ENCODE data around the gene SUSD5.
A peak's percentile ranks its signal among the peaks of the same experiment; 100 is the strongest.

SUSD5 gene

GRCh38 chr3:33128706-33129105, 89.9 kb downstream of the SUSD5 start:
- Histone ChIP-seq H3K9ac (ENCODE audit: low read depth in 1 of 2, low read length in 2 of 2) (no peak overlapping the region), H3K27me3 (ENCODE audit: control insufficient read depth in 1 of 2, insufficient read depth in 2 of 2, low read length in 2 of 2) (no peaks in the 10 kb centered on the region), H3K36me3 (ENCODE audit: control insufficient read depth in 1 of 2, insufficient read depth in 2 of 2, low read length in 2 of 2) (peaks cover 4 to 62% of the 10 kb centered on the region in 2 donors)

DNA sequence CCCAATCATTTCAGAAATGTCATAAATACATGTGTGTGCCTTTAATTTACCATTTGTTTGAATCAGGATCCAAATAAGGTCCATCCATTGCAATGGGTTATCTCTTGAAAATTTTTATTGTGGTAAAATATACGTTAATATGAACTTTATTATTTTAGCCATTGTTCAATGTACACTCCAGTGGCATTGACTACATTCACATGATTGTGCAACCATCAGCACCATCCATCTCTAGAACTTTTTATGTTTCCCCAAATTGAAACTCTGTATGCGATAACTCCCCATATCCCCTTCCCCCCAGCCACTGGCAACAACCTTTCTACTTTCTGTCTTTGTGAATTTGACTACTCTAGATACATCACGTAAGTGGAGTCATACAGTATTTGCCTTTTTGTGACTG, 92.8 kb downstream of the SUSD5 start:
- no peak overlapping the region for H3K9ac ChIP-seq (ENCODE audit: low read depth in 1 of 2, low read length in 2 of 2)
- peaks cover 16 to 59% of the 10 kb centered on the region in 2 donors for H3K36me3 ChIP-seq (ENCODE audit: control insufficient read depth in 1 of 2, insufficient read depth in 2 of 2, low read length in 2 of 2)

More at GRCh38 chr3:33128706-33129105, 89.9 kb downstream of the SUSD5 start:
- Histone ChIP-seq H3K27ac (ENCODE audit: low read depth, low read length) (no peak overlapping the region), H3K9me3 (ENCODE audit: control insufficient read depth in 1 of 2, low read length in 2 of 2) (no peaks in the 10 kb centered on the region), H3K4me3 (ENCODE audit: low read depth in 1 of 2, low read length in 2 of 2) (no peak overlapping the region), H3K4me1 (ENCODE audit: control insufficient read depth in 1 of 2, insufficient read depth in 2 of 2, low read length in 2 of 2) (no peaks in the 10 kb centered on the region)

GRCh38 chr3:33124638-33125037, 94.0 kb downstream of the SUSD5 start:
- Histone ChIP-seq H3K9me3 (ENCODE audit: control insufficient read depth in 1 of 2, low read length in 2 of 2) (no peaks in the 10 kb centered on the region), H3K4me3 (ENCODE audit: low read depth in 1 of 2, low read length in 2 of 2) (no peak overlapping the region), H3K27ac (ENCODE audit: low read depth, low read length) (no peak overlapping the region), H3K27me3 (ENCODE audit: control insufficient read depth in 1 of 2, insufficient read depth in 2 of 2, low read length in 2 of 2) (no peaks in the 10 kb centered on the region), H3K36me3 (ENCODE audit: control insufficient read depth in 1 of 2, insufficient read depth in 2 of 2, low read length in 2 of 2) (peaks cover 12 to 59% of the 10 kb centered on the region in 2 donors), H3K4me1 (ENCODE audit: control insufficient read depth in 1 of 2, insufficient read depth in 2 of 2, low read length in 2 of 2) (no peaks in the 10 kb centered on the region), H3K9ac (ENCODE audit: low read depth in 1 of 2, low read length in 2 of 2) (no peak overlapping the region)

More for the DNA sequence above, 92.8 kb downstream of the SUSD5 start:
- Histone ChIP-seq H3K27ac (ENCODE audit: low read depth, low read length) (no peak overlapping the region), H3K9me3 (ENCODE audit: control insufficient read depth in 1 of 2, low read length in 2 of 2) (no peaks in the 10 kb centered on the region), H3K4me1 (ENCODE audit: control insufficient read depth in 1 of 2, insufficient read depth in 2 of 2, low read length in 2 of 2) (no peaks in the 10 kb centered on the region), H3K4me3 (ENCODE audit: low read depth in 1 of 2, low read length in 2 of 2) (no peak overlapping the region), H3K27me3 (ENCODE audit: control insufficient read depth in 1 of 2, insufficient read depth in 2 of 2, low read length in 2 of 2) (no peaks in the 10 kb centered on the region)

DNA sequence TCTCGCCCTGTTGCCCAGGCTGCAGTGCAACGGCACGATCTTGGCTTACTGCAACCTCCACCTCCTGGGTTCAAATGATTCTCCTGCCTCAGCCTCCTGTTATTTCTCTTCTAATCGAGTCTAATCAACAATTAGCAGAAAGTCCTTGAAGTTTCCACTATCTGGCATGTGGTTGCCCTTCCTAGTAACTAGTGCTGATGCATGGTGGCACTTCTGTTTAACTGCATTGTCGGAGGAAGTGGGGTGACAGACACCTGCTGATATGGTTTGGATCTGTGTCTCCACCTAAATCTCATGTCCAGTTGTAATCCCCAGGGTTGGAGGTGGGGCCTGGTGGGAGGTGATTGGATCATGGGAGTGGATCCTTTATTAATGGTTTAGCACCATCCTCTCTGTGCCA, 95.6 kb downstream of the SUSD5 start:
- no peak overlapping the region for H3K4me3 ChIP-seq (ENCODE audit: low read depth in 1 of 2, low read length in 2 of 2)
- no peak overlapping the region for H3K9ac ChIP-seq (ENCODE audit: low read depth in 1 of 2, low read length in 2 of 2)
- H3K36me3 ChIP-seq (ENCODE audit: control insufficient read depth in 1 of 2, insufficient read depth in 2 of 2, low read length in 2 of 2) = peaks cover 14 to 52% of the 10 kb centered on the region in 2 donors
- no peaks in the 10 kb centered on the region for H3K4me1 ChIP-seq (ENCODE audit: control insufficient read depth in 1 of 2, insufficient read depth in 2 of 2, low read length in 2 of 2)
- H3K9me3 ChIP-seq (ENCODE audit: control insufficient read depth in 1 of 2, low read length in 2 of 2) = no peaks in the 10 kb centered on the region
- H3K27me3 ChIP-seq (ENCODE audit: control insufficient read depth in 1 of 2, insufficient read depth in 2 of 2, low read length in 2 of 2) = no peaks in the 10 kb centered on the region
- H3K27ac ChIP-seq (ENCODE audit: low read depth, low read length) = no peak overlapping the region

GRCh38 chr3:33119891-33120290, 98.7 kb downstream of the SUSD5 start:
- Histone ChIP-seq H3K27me3 (ENCODE audit: control insufficient read depth in 1 of 2, insufficient read depth in 2 of 2, low read length in 2 of 2) (no peaks in the 10 kb centered on the region), H3K9ac (ENCODE audit: low read depth in 1 of 2, low read length in 2 of 2) (no peak overlapping the region), H3K4me1 (ENCODE audit: control insufficient read depth in 1 of 2, insufficient read depth in 2 of 2, low read length in 2 of 2) (peaks cover 5 to 10% of the 10 kb centered on the region in 2 donors), H3K9me3 (ENCODE audit: control insufficient read depth in 1 of 2, low read length in 2 of 2) (no peaks in the 10 kb centered on the region), H3K27ac (ENCODE audit: low read depth, low read length) (no peak overlapping the region), H3K4me3 (ENCODE audit: low read depth in 1 of 2, low read length in 2 of 2) (no peak overlapping the region), H3K36me3 (ENCODE audit: control insufficient read depth in 1 of 2, insufficient read depth in 2 of 2, low read length in 2 of 2) (peaks cover 14 to 37% of the 10 kb centered on the region in 2 donors)

DNA sequence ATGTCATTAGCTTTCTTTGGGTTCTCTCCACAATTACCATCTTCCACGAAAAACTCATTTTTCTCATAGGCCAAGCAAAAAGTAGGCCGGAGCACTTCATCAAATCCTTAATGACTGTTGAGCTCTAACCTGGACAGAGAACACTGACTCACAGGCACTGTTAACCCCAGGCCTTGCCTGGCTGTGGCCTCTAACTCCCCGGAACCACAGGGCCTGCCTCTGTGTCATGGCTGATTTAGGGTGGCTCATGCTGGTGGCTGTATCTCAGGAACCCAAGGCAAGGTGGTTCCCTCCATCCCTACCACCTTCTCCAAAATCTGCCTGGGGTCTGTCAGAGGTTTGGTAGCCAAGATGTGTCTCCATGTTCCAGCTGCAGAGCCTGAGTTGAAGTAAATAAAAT, 101.1 kb downstream of the SUSD5 start:
- Histone ChIP-seq H3K27ac (ENCODE audit: low read depth, low read length) (no peak overlapping the region), H3K27me3 (ENCODE audit: control insufficient read depth in 1 of 2, insufficient read depth in 2 of 2, low read length in 2 of 2) (no peaks in the 10 kb centered on the region), H3K9ac (ENCODE audit: low read depth in 1 of 2, low read length in 2 of 2) (no peak overlapping the region), H3K4me3 (ENCODE audit: low read depth in 1 of 2, low read length in 2 of 2) (no peak overlapping the region), H3K4me1 (ENCODE audit: control insufficient read depth in 1 of 2, insufficient read depth in 2 of 2, low read length in 2 of 2) (peaks cover 10 to 19% of the 10 kb centered on the region in 2 donors), H3K9me3 (ENCODE audit: control insufficient read depth in 1 of 2, low read length in 2 of 2) (no peaks in the 10 kb centered on the region), H3K36me3 (ENCODE audit: control insufficient read depth in 1 of 2, insufficient read depth in 2 of 2, low read length in 2 of 2) (peaks cover 12 to 22% of the 10 kb centered on the region in 2 donors)

DNA sequence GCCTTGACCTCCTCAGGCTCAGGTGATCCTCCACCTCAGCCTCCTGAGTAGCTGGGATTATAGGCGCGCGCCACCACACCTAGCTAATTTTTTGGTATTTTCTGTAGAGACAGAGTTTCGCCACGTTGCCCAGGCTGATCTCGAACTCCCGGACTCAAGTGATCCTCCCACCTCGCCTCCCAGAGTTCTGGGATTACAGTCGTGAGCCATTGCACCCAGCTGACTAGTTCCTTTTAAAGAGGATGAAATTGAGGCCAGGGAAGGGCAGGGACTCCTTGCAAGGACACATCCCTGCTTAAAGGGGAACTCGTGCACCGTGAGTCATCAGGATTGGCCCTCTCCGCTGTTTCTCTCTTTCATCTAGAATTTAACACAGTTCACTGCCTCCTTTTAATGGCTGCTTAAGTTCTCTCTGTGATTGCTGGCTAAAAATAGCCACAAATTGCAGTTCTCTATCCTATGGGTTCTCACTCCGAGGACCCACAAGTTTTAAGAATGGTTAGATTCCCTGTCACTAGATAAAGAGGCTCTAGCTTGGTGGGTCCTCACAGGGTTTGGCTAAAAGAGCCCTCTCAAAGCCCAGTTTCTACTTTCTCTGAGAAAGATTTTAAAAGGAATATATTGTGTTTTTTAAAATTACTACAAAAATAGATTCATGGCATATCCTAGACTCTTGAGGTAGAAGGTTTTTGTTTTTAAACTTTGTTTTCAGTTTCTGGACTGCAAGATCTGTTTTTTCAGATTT, 103.4 kb downstream of the SUSD5 start:
- peaks cover 10 to 19% of the 10 kb centered on the region in 2 donors for H3K4me1 ChIP-seq (ENCODE audit: control insufficient read depth in 1 of 2, insufficient read depth in 2 of 2, low read length in 2 of 2)
- H3K9me3 ChIP-seq (ENCODE audit: control insufficient read depth in 1 of 2, low read length in 2 of 2) = no peaks in the 10 kb centered on the region
- H3K4me3 ChIP-seq (ENCODE audit: low read depth in 1 of 2, low read length in 2 of 2) = peak overlapping the region; percentile 90 to 91
- no peaks in the 10 kb centered on the region for H3K27me3 ChIP-seq (ENCODE audit: control insufficient read depth in 1 of 2, insufficient read depth in 2 of 2, low read length in 2 of 2)
- peak overlapping the region; percentile 43 to 72 for H3K9ac ChIP-seq (ENCODE audit: low read depth in 1 of 2, low read length in 2 of 2)
- H3K36me3 ChIP-seq (ENCODE audit: control insufficient read depth in 1 of 2, insufficient read depth in 2 of 2, low read length in 2 of 2) = peaks cover 2 to 3% of the 10 kb centered on the region in 2 donors
- peak overlapping the region; percentile 24 for H3K27ac ChIP-seq (ENCODE audit: low read depth, low read length)

DNA sequence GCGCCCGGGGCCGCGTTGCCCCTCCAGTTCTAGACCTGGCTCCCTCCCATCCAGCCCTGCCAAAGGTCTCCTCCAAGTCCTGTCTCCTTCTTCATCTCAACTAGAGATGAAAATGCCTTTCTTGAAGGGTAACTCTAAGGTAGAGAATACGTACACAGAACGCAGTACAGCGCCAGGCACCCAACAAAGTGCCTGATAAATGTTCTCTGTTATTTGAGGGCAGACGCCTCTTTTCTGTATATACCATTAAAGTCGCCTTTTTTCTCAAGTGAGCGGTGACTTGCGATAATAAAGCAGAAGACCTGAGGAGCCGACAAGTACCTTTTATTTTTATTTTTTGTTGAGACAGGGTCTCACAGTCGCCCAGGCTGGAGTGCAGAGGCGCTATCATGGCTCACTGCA, 104.0 kb downstream of the SUSD5 start:
- peaks cover 0 to 3% of the 10 kb centered on the region in 2 donors for H3K36me3 ChIP-seq (ENCODE audit: control insufficient read depth in 1 of 2, insufficient read depth in 2 of 2, low read length in 2 of 2)
- peak overlapping the region; percentile 90 to 91 for H3K4me3 ChIP-seq (ENCODE audit: low read depth in 1 of 2, low read length in 2 of 2)
- H3K9ac ChIP-seq (ENCODE audit: low read depth in 1 of 2, low read length in 2 of 2) = peak overlapping the region; percentile 16 to 72
- H3K9me3 ChIP-seq (ENCODE audit: control insufficient read depth in 1 of 2, low read length in 2 of 2) = no peaks in the 10 kb centered on the region
- H3K27ac ChIP-seq (ENCODE audit: low read depth, low read length) = peak overlapping the region; percentile 24
- no peaks in the 10 kb centered on the region for H3K27me3 ChIP-seq (ENCODE audit: control insufficient read depth in 1 of 2, insufficient read depth in 2 of 2, low read length in 2 of 2)
- peaks cover 10 to 19% of the 10 kb centered on the region in 2 donors for H3K4me1 ChIP-seq (ENCODE audit: control insufficient read depth in 1 of 2, insufficient read depth in 2 of 2, low read length in 2 of 2)

- Histone ChIP-seq H3K4me1 (ENCODE audit: control insufficient read depth in 1 of 2, insufficient read depth in 2 of 2, low read length in 2 of 2) (peaks cover 10 to 19% of the 10 kb centered on the region in 2 donors), H3K27ac (ENCODE audit: low read depth, low read length) (peak within 1 kb of the TSS; percentile 91), H3K9ac (ENCODE audit: low read depth in 1 of 2, low read length in 2 of 2) (peak within 1 kb of the TSS; percentile 72 to 90), H3K27me3 (ENCODE audit: control insufficient read depth in 1 of 2, insufficient read depth in 2 of 2, low read length in 2 of 2) (no peaks in the 10 kb centered on the region), H3K9me3 (ENCODE audit: control insufficient read depth in 1 of 2, low read length in 2 of 2) (no peaks in the 10 kb centered on the region), H3K4me3 (ENCODE audit: low read depth in 1 of 2, low read length in 2 of 2) (peak within 1 kb of the TSS; percentile 90 to 91), H3K36me3 (ENCODE audit: control insufficient read depth in 1 of 2, insufficient read depth in 2 of 2, low read length in 2 of 2) (peaks cover 0 to 3% of the 10 kb centered on the region in 2 donors)
Observed at GRCh38 chr3:33113772-33114621, 104.6 kb downstream of the SUSD5 start, which contains the start of gene CRTAP. Gene CRTAP, plus strand, starts transcription at chr3:33114014. Its CDS starts 64 bp downstream, at chr3:33114078.

GRCh38 chr3:33111581-33111980, 107.0 kb downstream of the SUSD5 start:
- H3K9ac ChIP-seq (ENCODE audit: low read depth in 1 of 2, low read length in 2 of 2) = no peak overlapping the region
- H3K27me3 ChIP-seq (ENCODE audit: control insufficient read depth in 1 of 2, insufficient read depth in 2 of 2, low read length in 2 of 2) = no peaks in the 10 kb centered on the region
- H3K27ac ChIP-seq (ENCODE audit: low read depth, low read length) = no peak overlapping the region
- no peaks in the 10 kb centered on the region for H3K9me3 ChIP-seq (ENCODE audit: control insufficient read depth in 1 of 2, low read length in 2 of 2)
- peaks cover 10 to 19% of the 10 kb centered on the region in 2 donors for H3K4me1 ChIP-seq (ENCODE audit: control insufficient read depth in 1 of 2, insufficient read depth in 2 of 2, low read length in 2 of 2)
- no peaks in the 10 kb centered on the region for H3K36me3 ChIP-seq (ENCODE audit: control insufficient read depth in 1 of 2, insufficient read depth in 2 of 2, low read length in 2 of 2)
- H3K4me3 ChIP-seq (ENCODE audit: low read depth in 1 of 2, low read length in 2 of 2) = no peak overlapping the region
